Activated CD8-positive, alpha-beta memory T cell treated with anti-CD3 and anti-CD28 coated beads for 48 hours (primary cell): ENCODE data around the gene IZUMO1.
"Not testable (repeated sequence)": the region's sequence is repeated elsewhere in the genome, so short reads cannot be mapped to it uniquely, and the experiment has no call there.

Experiments
- DNase-seq, 3 experiments: peaks; one replicate each; pipeline ENCODE4 v3.0.0-alpha.2; 2020; ENCODE audit warnings: low read depth in 2 of 3, low spot score in 2 of 3

IZUMO1 gene

DNA sequence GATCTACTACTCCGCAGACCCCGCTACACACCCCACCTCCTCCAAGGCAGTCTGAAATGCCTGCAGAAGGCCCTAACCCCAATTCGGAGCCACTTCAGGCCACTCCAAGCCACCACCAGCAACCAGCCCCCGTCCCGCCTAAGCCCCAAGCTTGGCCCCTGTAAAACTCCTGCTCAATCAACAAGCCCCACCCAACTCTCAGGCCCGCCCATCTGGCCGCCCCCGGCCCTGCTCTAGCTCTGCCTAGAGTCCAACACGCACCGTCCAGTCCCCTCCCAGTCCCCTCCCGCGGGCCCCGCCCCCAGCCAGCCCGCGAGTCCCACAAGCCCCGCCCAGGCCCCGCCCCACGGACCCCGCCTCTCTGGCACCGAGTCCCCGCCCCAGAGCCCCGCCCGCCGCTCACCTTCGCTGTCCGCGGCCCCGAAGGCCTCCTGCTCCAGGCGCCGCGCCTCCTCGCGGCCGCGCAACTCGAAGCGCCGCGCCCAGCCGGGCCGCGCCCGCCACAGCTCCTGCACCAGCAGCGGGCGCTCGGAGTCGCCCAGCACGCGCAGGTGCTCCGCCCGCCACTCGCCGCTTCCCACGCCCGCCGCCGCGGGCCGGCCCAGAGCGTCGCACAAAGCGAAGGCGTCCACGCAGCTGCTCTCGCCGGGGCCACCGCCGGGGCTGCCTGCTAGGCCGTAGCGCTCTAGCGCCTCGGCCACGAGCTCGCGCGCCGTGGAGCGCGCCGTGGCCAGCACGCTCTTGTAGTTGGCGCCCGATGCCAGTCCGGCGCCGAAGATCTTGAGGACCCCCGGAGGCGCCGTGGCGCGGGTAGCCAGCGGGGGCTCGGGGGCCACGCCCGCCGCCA is 7.9 kb downstream of the IZUMO1 start:
- DNase-seq, result peak; percentile 81 to 96 (median 94)

DNA sequence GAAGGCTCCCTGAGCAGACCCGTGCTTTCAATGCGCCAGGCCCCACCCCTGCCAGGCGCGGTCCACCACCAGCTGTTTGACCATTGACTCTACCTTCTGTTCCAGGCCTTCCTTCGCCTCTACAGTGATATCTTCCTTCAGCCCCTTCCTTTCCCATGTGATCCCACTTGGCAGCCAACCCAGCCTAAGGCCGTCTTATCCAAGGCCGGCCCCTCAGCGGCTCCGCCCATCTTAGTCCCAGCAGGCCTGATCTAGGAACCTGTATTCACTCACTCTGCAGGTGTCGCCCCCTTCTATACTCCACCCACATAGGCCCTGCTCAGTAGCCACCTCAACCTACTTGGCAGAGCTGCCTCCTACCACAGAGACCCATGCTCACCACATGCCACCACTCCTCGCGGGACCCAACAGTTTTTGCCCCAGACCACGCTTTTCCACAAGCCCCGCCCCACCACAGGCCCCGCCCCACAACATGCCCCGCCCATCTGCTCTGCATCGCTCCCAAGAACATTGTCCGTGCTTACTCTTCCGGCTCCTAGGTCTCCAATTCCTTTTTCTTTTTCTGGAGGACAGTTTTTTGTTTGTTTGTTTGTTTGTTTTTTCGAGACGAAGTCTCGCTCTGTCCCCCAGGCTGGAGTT is 9.2 kb downstream of the IZUMO1 start:
- no peak for DNase-seq

DNA sequence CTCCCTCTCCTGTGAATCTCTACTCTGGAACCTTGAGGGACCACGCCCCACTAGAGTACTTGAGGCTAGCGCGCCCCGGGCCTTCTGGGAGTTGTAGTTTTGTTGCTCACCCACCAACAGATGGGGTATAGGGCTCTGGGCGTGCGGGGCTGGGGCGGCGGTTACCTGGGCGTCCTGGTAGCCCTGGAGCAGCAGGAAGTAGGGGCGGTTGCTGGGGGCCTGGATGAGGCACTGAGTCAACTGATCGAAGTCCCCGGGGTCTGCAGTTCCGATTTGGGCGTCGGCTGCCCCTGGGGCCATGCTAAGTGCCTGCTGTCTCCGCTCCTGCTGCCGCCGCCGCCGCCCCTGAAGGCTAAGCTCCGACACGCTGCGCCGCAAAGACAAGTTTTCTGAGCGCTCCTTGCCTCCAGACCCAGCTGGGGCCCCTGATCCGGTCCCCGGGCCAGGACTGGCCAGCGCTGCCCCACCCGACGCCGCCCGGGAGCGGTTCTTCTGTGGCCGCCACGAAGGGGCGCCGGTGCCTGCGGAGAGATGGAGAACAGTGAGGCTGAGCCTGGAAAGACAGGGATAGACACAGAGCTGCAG is 11.6 kb downstream of the IZUMO1 start:
- DNase-seq, result no peak

DNA sequence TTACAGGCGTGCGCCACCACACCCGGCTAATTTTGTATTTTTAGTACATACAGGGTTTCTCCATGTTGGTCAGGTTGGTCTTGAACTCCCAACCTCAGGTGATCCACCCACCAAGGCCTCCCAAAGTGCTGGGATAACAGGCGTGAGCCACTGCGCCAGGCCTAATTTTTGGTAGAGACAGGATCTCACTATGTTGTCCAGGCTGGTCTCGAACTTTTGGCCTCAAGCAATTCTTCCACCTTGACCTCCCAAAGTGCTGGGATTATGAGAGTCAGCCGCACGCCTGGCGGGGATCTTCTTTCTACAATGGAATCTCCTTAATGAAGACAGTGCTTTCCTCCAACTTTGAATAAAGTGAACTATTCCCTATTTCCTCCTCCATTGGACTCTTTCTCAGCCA is 12.1 kb downstream of the IZUMO1 start:
- DNase-seq, result no peak

DNA sequence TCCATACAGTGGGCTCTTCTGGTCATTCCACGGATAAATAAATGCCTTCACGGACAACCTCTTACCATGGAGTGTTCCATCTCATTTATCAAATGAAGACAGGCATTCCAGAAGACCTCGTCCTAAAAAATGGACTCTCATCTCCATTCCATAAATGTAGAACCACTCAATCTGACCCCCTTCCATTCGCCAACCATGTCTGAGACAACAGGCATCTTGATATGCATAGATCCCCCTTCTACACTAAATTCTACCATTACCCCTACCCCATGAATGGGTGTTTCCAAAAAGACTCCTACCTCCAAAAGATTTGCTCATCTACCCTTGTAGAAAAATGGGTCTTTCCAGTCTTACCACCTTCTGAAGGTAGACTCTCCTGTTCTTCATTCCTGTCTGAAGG is 15.3 kb downstream of the IZUMO1 start:
- DNase-seq, result no peak

DNA sequence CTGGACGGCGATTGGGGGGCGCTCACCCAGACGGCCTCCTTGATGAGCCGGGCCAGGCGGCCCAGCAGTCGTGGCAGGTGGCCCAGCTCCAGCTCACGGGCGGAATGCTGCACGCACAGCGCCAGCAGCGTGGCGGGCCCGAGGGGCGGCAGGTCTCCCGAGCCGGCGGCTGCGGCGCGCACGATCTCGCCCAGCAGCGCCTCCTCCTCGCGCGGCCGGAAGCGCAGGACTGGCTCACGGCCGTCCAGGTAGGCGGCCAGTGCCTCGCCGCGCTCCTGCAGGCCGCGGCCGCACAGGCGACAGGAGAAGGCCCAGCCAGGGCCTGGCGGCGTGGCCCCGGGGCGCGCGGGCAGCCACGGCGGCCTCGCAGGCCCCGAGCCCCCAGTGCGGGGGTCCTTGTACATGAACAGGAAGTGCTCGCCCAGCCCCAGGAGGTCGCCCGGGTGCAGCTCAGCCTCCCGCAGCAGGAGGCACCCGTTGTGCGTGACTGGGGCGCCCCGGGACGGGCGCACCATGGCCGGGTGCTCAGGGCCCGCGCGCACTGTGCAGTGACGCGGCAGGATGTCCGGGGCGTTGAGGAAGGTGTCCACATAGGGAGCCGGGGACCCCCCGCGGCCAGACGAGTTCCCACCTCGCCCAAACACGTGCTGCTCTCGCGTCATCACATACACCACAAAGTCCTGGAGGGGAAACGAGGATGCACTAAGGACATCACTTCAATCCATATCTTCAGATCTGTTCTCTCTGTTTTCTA is 17.6 kb downstream of the IZUMO1 start:
- no peak for DNase-seq

DNA sequence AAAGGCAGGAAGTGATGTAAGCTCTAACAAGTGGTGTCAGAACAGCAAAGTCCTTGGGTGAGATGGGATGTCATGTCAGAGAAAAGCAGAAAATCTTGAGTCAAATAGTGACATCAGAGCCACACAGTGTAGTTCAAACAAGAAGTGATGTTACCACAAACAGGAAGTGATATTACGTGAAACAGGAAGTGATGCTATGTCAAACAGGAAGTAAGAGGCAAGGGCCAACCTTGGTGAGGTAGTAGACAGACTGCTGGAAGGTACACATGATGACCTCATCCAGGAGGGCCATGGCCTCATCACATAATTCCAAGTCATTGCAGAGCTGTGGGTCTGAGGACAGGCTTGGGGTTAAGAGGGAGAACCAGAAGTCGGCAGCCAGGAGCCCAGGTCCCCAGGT is 20.2 kb downstream of the IZUMO1 start:
- DNase-seq, result no peak

DNA sequence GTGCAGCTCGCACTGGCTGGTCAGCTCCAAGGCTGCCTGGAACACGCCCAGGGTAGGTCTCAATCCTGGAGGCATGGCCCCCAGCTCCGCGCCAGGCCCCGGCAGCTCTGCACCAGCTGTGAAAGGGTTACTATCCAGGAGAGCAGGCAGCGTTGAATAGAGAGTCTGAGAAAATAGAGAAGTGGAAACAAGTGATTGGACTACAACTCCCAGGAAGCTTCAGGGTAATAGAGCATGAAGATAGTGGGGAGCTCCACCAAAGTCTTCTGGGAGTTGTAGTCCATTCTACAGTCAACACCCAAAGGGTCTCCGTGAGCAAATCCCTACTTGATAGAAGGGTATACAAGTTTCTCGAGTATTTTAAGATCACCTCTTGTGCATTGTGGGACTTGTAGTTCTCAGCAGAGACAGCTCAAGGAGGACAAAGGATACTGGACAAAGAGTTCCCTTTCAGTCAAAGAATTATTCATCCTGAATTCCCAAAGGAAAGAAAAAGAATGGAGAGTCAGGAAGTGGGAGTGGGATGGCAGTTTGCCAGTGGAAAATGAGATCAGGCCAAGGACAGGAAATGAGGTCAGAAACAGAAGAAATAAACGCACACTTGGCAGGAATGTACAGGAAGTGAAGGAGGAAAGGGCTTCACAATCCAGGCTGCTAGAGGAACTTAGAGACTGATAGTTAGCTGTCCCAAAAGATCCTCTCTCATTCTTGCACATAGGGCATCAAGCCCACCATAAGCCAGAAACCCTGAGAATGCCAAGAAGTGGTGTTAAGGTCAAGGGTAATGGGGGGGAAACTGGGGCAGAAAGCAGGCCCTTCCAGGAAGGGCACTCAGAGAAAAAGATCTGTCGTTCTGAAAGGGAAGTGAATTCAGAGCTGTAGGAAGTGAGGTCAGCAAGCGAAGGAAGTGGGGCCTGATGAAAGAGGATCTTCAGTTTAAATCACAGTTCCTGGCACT is 21.6 kb downstream of the IZUMO1 start:
- DNase-seq, result no peak

DNA sequence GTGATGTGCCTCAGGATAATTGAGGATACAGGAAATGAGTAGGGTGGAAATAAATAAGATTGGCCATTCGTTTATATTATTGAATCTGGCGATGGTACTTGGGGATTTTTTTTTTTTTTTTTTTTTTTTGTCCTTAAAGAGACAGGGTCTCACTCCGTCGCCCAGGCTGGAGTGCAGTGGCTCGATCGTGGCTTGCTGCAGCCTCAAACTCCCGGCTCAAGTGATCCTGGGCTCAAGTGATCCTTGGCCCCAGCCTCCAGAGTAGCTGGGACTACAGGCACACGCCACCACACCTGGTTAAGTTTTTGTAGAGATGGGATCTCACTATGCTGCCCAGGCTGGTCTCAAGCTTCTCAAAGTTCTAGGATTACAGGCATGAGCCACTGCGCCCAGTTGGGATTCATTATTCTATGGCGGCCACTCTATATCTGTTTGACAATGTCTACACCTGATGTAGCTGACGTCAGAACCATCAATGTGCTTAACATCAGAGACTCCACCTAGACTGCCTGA is 24.5 kb downstream of the IZUMO1 start:
- no peak for DNase-seq

DNA sequence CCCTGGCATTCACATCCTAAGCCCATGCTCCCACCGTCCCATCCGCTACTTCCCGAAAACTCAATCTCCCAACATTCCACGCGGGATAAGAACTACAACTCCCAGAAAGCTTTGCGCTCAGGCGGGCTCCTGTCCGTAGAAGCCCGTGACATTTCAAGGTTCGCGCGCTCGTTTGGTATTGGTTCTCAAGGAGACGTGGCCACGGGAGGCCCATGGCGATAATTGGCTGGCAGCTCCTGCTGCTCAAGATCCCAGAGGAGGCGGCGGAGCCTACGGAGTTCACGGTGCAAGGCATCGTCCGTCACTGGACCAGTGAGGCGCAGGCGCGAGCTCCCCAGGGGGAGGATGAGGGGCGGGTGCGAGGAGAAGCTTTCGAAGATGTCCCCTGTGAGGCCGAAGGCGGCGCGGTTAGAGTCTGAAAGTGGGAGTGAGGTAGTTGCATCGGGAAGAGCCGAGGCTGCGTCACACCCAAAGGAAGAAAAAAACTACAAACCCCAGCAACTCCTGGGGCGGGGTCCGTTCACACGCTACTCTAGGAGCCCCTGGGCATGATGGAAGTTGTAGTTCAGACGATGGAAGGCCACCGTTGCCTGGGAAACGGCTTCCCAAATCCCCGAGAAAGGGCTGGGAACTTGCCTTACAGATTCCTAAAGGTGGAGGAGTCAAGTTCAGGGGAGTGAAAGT is 26.0 kb downstream of the IZUMO1 start:
- DNase-seq, result peak; percentile 71 to 81 (median 74)

DNA sequence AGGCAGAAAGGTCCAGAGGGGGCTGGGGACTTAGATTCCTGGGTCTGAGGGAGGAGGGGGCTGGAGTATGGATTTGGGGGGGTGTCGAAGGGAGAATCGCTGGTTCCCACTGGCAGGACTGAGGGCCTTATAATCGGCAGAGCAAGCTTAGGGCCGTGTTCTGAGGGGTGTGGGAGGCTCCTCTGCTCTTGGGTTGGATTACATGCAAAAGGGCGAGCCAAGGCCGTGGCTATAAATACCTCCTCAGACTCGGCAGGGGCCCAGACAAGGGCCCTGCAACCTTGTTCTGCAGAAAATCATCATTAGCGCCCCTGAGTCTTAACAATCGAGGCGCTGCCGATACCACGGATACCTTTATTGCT is 26.5 kb downstream of the IZUMO1 start:
- no peak for DNase-seq

DNA sequence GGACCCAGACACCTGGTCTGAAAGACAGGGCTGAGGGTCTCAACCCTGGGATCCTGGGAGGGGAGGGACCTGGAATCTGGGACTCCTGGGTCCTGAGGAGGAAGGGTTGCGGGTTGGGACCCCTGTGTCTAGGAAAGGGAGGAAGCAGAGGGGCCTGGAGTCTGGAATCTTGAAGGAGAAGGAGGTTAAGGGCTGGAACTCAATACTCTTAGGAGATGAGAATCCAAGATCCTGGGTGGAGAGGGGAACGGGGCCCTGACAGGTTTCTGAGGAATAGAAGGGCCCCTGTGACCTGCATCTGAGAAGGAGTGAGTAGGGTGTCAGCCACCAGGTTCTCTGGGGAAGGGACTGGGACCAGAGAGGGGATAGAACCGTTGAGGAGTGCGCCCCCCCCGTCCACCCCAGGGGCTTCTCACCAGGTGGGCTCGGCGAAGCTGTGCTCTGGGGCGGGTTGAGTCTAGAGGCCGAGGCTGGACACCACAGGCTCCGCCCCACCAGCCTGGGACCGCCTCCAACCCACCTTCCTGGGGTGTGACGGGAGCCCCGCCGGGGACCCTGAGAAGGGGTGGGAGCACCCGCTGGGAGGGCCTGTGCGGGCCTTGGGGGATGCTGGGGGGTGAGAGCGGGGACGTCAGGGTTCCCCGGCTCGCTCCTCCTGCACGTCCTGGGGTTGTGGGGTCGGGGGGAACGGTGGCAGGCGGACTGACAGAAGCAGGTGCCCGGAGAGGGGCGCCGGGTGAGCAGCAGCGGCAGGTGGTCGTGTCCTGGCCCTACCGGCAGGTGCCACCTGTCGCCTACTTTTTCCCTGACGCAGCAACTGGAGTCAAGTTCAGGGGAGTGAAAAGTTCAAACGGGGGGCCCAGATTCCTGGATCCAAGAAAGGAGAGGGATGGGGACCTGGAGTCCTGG is 27.2 kb downstream of the IZUMO1 start, which contains the start of gene MAMSTR:
Gene MAMSTR (minus strand): TSS at position 463 of the 909 bp plus-strand sequence. CDS start 694 bp downstream, outside the sequence.
- no peak for DNase-seq

DNA sequence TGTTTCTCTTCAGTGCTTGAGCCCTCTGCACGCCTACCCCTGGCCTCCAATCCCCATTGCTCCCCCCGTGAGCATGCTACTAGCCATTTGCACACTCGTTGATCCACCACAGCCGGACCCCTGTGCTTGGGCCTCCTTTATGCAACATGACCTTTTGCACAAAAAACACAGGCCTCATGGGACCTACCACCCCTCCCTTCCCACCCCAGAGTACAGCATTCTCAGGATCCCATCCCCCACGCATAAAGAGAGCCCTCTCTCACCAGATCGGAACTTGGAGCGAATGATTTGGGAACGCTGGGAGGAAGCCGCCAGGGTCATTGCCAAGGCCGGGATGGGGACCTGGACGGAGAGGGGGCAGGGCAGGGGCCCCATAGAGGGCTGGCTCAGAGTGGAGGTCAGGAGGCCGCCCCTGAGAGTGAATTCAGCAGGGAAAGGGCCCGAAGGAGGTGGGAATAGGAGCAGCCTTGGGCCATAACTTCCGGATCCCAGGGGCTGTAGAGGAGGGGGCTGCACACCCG is 27.9 kb downstream of the IZUMO1 start:
- no peak for DNase-seq

DNA sequence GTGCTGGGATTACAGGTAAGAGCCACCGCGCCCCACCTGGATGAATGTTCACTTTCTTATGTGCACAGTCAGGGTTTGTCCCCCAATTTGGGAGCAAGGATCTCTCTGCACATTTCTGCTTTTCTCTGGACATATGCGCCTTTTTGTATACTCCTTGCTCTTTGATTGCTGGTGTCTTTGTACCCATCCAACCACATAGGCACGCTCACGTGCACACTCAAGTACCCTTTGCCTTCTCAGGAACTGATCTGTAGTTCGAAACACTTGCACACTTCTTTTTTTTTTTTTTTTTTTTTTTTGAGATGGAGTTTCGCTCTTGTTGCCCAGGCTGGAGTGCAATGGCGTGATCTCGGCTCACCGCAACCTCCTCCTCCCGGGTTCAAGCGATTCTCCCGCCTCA is 28.6 kb downstream of the IZUMO1 start:
- not testable (repeated sequence) for DNase-seq

DNA sequence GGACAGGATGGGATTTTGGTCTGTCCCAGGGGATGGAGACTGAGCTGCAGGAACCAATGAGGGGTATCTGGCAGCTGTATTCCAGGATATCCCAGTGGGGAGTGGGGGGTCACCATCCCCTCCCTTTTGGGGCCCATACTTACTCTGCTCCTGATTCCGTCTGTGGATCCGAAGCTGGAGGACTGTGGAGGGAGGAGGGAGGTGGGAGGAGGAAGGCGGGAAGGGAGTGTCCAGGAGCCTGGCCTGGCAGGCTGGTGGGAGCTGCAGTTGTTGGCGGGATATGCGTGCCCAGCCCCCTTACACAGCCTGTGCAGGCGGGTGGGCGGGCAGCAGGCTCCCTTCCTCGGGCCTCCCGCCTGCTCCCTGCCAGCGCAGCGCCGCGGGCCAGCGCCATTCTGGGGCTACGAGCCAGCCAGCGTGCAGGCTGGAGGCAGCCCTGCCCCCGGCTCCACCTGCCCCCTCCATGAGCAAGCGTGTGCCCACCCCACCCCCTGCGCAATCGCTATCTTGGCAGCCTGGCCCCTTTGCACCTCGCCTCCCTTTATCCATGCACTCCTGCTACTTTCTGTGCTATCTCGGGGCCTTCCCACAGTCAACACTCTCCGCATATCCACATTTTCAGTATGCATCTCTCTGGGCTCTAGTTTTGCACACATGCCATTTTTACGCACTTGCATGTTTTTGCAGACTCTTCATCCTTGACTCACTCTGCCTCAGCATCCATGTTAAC is 30.0 kb downstream of the IZUMO1 start:
- no peak for DNase-seq

DNA sequence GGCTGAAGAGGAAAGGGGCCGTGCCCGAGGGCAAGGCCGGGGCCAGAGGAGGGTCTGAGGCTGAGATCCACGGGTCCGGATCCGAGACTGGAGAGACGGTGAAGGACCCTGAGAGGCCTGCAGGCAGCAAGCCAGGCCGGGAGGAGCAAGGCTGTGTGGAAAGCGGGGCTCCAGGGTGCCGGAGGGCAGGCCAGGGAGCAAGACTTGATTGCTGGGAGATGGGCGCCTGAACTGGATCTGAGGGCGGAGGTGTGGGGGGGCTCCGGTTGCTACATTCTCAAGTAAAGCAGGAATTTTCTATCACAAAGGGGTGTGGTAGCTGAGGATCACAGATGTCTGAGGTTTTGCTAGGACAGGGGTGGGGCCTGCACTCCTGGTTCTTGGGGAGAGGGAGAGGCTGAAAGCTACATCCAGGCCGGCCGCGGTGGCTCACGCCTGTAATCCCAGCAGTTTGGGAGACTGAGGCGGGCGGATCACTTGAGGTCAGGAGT is 31.0 kb downstream of the IZUMO1 start:
- no peak for DNase-seq
